ENCODE measurements around the gene SLC37A2.

GRCh38 chr11:125079878-125080530 is 16.9 kb downstream of the SLC37A2 start:
- TF ChIP-seq CTCF (IDR thresholded peaks at IDR 0.05) = no peak
- TF ChIP-seq EP300 (IDR thresholded peaks at IDR 0.05) = no peak
